Ishikawa (cell line): ENCODE data around the gene ELOVL4.

ENCODE experiments used
- EP300 ChIP-seq: IDR thresholded peaks from 2 replicates; pipeline ENCODE4 v1.6.1; 2012; ENCODE audit warnings: borderline replicate concordance
- RAD21 ChIP-seq: IDR thresholded peaks from 2 replicates; pipeline ENCODE4 v1.6.1; 2012; ENCODE audit warnings: low read depth
- REST ChIP-seq: IDR thresholded peaks from 2 replicates; pipeline ENCODE4 v1.6.1; 2012; ENCODE audit warnings: low read depth, mild to moderate bottlenecking
- TAF1 ChIP-seq: IDR thresholded peaks from 2 replicates; pipeline ENCODE4 v1.6.1; 2012; ENCODE audit warnings: low read depth, mild to moderate bottlenecking
- TF ChIP-seq, protein P1 (sequence below): IDR thresholded peaks from 2 replicates; pipeline ENCODE4 v1.6.1; 2012

- TF ChIP-seq, protein P1, sequence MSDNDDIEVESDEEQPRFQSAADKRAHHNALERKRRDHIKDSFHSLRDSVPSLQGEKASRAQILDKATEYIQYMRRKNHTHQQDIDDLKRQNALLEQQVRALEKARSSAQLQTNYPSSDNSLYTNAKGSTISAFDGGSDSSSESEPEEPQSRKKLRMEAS, result no peak
- TF ChIP-seq RAD21 (no peak), TAF1 (no peak), REST (no peak), EP300 (no peak)
Observed at GRCh38 chr6:79869184-79869583, 78.2 kb downstream of the ELOVL4 start.
